ENCODE data around the gene ATP1B3.
"Not testable (repeated sequence)": the region's sequence is repeated elsewhere in the genome, so short reads cannot be mapped to it uniquely, and the experiment has no call there.

Gene ATP1B3

GRCh38 chr3:141876381-141876890, at the start of gene ATP1B3:
Gene ATP1B3 (plus strand): TSS chr3:141876643. CDS start chr3:141876802, 159 bp downstream.
- peak; percentile 89 for DNase-seq

DNA sequence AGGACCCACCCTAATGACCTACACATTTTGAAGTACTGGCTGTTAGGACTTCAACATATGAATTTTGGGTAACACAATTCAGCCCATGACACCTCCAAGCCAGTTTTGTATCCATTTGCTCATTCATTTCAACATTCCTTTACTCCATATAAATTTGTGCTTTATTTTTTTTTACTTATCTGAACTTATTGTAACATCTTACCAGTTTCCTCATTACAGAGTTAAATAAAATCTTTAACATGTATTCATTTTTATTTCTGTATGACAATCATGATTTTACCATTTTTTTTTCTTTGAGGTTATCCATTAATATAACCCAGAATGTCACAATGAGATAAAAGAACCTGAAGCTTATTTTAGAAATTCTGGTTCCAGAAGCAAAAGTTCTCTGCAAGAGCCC, 48.0 kb upstream of the ATP1B3 start:
- no peak for DNase-seq

GRCh38 chr3:141828890-141829289, 47.6 kb upstream of the ATP1B3 start:
- no peak for DNase-seq

- no peak for DNase-seq
Measured at GRCh38 chr3:141830508-141830907, 45.9 kb upstream of the ATP1B3 start.

GRCh38 chr3:141834292-141834691, 42.2 kb upstream of the ATP1B3 start:
- no peak for DNase-seq

- DNase-seq: no peak
Measured at GRCh38 chr3:141835557-141836229, 40.8 kb upstream of the ATP1B3 start.

DNA sequence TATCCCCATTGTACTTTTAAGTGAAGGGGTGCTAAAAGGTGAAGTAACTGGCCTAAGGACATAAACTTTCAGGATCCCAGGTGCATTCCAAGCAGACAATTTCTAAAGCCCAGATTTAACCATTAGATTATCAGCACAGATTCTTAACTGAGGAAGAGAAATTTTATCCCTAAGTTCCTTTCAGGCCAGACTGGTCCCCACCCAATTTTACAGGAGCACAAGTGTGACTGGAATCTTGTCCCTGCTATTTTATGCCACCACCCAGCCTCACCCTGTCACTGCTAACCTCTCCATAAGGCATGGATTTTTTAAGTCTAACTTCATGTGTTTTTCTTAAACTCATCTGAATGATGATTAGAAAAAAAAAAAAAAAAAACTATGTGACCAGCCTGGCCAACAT, 37.1 kb upstream of the ATP1B3 start:
- DNase-seq: no peak

DNA sequence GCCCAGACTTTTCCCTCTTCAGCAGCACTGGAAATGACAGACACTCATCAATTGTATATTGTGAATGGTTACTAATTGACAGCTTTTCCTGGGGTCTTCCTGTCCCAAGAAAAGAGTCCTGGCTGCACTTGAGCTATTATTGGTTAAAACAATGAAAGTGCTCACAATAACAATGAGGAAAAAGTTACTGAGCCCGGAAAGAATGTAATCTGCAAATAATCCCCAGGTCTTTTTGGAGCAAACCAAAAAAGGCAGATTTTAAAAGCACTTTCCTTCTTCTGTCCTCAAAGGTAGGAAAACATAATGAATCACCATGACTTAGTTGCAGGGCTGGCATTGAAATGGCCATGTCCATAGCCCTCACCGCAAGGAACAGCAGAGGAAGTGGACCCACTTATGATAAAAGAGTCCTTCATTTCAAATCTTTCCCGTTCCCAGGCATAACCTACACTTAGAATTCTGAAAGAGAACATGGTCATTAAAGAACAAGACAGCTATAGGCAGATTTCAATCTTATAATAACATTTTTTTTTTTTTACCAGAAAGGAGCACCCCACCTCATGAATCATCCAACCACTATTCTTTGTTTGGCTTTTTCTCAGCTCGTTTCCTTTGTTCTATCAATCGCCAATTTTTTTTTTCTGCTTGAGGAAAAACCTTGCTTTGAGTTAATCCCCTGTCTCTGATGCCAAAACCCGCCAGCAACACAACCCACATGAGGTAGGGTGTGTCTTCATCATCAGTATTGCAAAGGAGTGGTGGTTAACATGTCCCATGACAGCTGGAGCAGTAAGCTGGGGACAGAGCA, 35.5 kb upstream of the ATP1B3 start:
- no peak for DNase-seq

DNA sequence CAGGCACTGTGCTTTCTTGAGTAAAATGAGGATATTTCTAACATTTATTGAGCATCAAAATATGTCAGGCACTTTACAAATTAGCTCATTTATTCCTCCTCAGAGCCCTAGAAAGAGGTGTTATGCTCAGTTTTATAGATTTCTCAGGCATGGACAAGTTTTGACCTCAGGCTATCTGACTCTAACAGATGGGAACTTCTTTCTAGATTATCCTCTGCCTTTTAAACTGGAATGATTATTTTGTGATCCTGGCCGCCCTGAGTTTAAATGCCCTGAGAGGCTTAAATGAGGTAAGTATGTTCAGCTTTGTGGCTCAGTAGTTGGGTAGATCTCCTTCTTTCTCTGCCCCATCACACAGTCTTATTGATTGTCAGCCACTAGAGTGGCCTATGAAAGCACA, 32.3 kb upstream of the ATP1B3 start:
- no peak for DNase-seq

DNA sequence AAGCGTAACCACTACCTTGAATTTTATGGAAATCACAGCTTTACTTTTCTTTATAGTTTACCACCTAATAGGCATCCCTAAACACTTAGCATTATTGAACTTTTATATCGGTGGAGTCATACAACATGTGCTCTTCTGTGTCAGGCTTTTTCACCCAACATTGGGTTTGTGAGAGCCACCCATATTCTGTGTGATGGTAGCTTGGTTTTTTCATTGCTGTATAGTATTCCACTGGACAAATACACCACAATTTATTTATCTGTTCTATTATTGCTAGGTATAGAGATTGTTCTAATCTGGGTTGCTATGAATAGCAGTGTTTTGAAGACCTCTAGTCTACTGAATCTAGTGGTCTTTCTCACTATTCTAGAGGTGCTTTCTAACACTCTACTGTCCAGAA, 31.6 kb upstream of the ATP1B3 start:
- DNase-seq: no peak

DNA sequence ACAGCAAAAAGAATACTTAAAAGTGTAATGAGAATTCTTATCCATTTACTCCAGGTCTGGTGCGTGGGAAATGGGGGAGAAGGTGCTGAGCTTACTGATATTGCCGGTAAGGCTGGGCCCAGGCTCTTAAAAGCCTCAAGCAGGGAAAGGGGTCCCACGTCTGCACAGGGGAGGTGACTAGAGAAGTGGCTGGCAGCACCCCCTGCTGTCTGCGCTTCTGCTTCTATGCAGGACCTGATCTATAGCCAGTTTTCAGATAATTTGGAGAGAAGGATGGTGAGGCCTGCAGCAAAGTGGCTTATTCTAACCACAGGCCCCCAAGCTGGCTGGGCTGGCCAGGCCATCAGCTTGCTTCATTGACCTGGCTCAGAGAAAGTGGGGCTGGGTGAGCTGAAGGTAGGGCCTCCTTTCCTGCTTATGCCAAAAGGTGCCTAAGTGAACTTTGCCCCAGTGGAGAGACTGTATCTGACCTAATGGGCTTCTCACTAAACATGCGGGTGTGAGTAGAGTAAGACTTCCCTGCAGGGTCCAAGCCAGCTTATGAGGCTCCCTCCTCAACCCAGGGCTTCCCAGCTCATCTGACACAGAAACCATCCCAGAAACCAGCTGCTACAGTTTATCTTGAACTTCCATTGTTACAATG, 30.9 kb upstream of the ATP1B3 start:
- DNase-seq: peak; percentile 34

DNA sequence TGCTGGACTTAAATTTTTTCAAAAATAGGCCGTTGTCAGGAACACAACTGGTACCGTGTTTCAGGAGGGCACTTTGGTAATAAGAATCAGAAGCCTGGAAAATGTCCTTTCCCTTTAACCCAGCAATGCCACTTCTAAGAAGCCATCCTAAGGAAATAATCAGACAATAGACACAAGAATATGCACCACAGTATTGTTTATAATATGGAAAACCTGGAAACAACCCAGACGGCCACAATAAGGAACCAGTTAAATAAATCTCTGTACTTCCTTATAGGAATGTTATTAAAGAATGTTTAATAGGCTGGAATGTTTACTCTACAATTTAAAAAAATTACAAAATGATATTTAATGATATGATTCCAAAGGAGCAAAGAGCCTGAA, 30.4 kb upstream of the ATP1B3 start:
- DNase-seq: no peak

- not testable (repeated sequence) for DNase-seq
Measured at GRCh38 chr3:141848159-141848748, 28.2 kb upstream of the ATP1B3 start.

DNA sequence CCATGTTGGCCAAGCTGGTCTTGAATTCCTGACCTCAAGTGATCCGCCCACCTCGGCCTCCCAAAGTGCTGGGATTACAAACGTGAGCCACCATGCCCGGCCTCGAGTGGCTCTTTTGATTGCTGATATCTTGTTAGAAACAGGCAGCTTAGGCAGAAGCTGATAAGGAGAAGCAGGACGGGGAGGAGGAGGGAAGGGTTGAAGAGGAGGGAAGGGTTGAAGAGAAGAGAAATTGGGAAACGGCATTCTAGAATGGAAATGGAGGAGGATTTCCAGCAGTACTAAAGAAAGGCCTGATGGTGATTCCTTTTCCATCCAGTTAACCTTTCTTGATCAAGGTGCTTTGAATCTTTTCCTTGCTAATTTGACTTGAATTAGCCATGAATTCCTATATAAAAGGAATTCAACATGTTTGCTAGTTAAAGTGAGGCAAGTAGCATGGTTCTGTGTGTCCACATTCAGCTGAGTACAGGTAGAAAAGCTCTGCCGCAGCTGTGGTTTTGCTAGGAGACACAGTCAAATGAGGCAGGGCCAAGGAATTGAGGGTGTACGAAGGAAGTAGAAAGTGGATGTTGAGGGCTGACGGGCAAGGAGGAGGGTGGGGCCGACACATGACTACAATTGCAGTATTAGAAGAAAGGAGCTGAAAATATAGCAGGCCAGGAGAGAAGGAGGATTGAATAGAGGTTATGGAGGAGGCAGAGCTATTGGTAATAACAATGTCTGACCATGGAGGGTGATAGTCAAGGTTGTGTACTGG, 27.2 kb upstream of the ATP1B3 start:
- DNase-seq: no peak

GRCh38 chr3:141851411-141851810, 25.0 kb upstream of the ATP1B3 start:
- DNase-seq: no peak

- no peak for DNase-seq
Measured at GRCh38 chr3:141853081-141853601, 23.3 kb upstream of the ATP1B3 start.

DNA sequence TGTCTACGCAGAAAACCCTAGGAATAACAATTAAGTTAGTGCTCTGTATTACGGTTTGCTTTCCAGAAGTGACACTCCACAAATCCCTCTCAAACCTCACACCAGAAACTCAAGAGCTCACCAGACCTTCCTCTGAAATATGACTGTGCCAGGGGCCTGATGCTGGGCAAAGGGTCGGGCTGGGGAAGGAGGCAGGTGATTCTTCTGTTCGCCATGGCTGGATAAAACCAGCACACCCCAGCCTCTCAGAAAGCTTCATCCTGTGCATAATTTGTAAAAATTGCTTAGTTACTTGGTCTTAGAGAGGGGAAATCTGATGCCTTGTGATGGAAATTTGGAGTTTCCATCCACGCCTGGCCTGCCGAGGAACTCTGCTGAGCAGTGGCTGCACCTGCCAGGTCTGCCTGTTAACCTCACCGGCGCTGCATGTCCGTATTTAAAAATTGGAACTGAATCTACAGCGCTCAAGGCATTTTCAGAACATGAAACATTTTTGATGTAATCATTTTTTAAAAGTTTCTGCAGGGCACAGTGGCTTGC, 22.7 kb upstream of the ATP1B3 start:
- no peak for DNase-seq

- DNase-seq: no peak
Measured at GRCh38 chr3:141854599-141854998, 21.8 kb upstream of the ATP1B3 start.

DNA sequence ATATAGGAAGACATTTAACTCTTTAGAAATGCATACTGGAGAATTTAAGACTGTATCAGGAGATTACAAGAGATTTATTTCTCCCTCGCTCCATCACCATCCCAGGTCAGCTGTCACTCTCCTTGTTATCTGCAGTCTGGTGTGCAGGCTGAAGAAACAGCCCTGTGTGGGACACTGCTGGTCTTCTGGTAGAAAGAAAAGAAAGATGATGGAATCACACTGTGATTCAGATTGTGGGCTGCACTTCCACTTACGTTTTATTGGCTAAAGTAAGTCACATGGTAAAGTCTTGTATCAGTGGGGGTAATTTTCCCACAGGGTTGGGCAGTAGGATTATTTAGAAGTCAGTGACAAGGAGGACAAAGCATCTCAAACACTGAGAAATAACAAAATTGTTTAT, 18.1 kb upstream of the ATP1B3 start:
- DNase-seq: no peak

DNA sequence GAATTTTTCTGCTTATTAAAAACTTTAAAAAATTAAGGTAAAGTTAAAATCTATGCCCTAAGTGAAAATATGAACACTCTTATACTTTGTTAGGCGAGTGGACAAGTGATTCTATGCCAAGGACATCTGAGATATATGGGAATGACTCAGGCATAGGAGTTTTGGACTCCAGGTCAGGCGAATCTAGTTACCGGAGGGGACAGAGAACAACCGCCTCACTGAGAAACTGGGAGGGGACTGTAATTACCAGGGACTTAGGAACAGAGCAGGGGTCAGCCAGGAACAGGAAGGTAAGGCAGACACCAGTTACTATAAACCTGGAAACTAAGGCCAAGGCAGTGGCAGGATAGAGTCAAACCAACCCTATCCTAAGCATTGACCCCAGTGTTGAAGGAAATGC, 16.8 kb upstream of the ATP1B3 start:
- DNase-seq: no peak

GRCh38 chr3:141860086-141860669, 16.3 kb upstream of the ATP1B3 start:
- DNase-seq: no peak

Measured in CD4-positive, alpha-beta T cell treated with Interleukin-12 subunit alpha and Interleukin-12 subunit beta, for 1 hour (primary cell).